K562 (cell line): ENCODE measurements around the gene HEMGN. TPM values are rescaled to one million over a fixed set of nuclear protein-coding genes. Genes with fewer than 3 reads are reported as not detected.

Experiments
- ATF3 ChIP-seq, 2 experiments: fragments of 450-650 bp in 1 of 2; sonication (generic) in 1 of 2; formaldehyde crosslinking in 1 of 2; IDR thresholded peaks in 1 of 2; conservative IDR thresholded peaks in 1 of 2; 2 replicates each; pipeline versions ENCODE4 v1.6.1 to v1.8.1; 2016 to 2023; ENCODE audit warnings: mild to moderate bottlenecking in 2 of 2, moderate library complexity in 2 of 2, inconsistent platforms in 1 of 2, missing genetic modification reagents in 1 of 2
- CHD7 ChIP-seq: fragments of 200-600 bp; sonication (generic); IDR thresholded peaks from one replicate; pipeline ENCODE4 v1.6.1; 2012; ENCODE audit warnings: mild to moderate bottlenecking, low read depth, low read length, inconsistent platforms
- CREBBP ChIP-seq: IDR thresholded peaks from one replicate; pipeline ENCODE4 v1.6.1; 2012; ENCODE audit warnings: low read depth, mild to moderate bottlenecking, control low read depth, inconsistent platforms, low read length
- ELF2 ChIP-seq: fragments of 250-450 bp; sonication (Bioruptor Pico); IDR thresholded peaks from 2 replicates; pipeline ENCODE4 v1.5.0; 2021; ENCODE audit warnings: mild to moderate bottlenecking
- HIVEP1 ChIP-seq: fragments of 250-450 bp; sonication (Bioruptor Pico); IDR thresholded peaks from 2 replicates; pipeline ENCODE4 v1.4.0; 2020; ENCODE audit warnings: mild to moderate bottlenecking
- HMG20A ChIP-seq: fragments of 450-650 bp; formaldehyde crosslinking; conservative IDR thresholded peaks from 2 replicates; pipeline ENCODE4 v1.4.0; 2020; ENCODE audit warnings: mild to moderate bottlenecking, mixed read lengths
- HMG20B ChIP-seq: fragments of 250-450 bp; sonication (Bioruptor Pico); IDR thresholded peaks from 2 replicates; pipeline ENCODE4 v1.5.0; 2021; ENCODE audit warnings: mild to moderate bottlenecking
- HNRNPH1 ChIP-seq: fragments of 200-400 bp; formaldehyde crosslinking; optimal IDR thresholded peaks from 2 replicates; pipeline ENCODE3; 2017; ENCODE audit warnings: low read depth, mild to moderate bottlenecking, low read length, moderate library complexity
- HNRNPK ChIP-seq: fragments of 200-400 bp; formaldehyde crosslinking; IDR thresholded peaks from one replicate; pipeline ENCODE4 v1.6.1; 2018; ENCODE audit warnings: mild to moderate bottlenecking, low read depth, low read length; ENCODE audit not compliant: poor library complexity, severe bottlenecking
- NCOA6 ChIP-seq: fragments of 450-650 bp; IDR thresholded peaks from 2 replicates; pipeline ENCODE4 v1.6.1; 2017; ENCODE audit warnings: mild to moderate bottlenecking
- RFX7 ChIP-seq: fragments of 250-450 bp; sonication (Bioruptor Pico); IDR thresholded peaks from 2 replicates; pipeline ENCODE4 v1.5.1; 2021; ENCODE audit warnings: mild to moderate bottlenecking
- TGIF2 ChIP-seq: sonication (generic); formaldehyde crosslinking; IDR thresholded peaks from 2 replicates; pipeline ENCODE4 v1.8.1; 2022; ENCODE audit warnings: mild to moderate bottlenecking, missing genetic modification reagents, moderate library complexity
- UBTF ChIP-seq, 2 experiments: IDR thresholded peaks; 2 replicates each; pipeline ENCODE4 v1.6.1; 2012; ENCODE audit warnings: improper control_type of control experiment in 2 of 2, low read depth in 2 of 2, low read length in 2 of 2, borderline replicate concordance in 1 of 2
- ZSCAN32 ChIP-seq: fragments of 450-650 bp; formaldehyde crosslinking; IDR thresholded peaks from 2 replicates; pipeline ENCODE4 v1.4.0; 2020; ENCODE audit warnings: mild to moderate bottlenecking, moderate library complexity
- polyA plus RNA-seq, 8 experiments: library from polyadenylated mRNA; depleted of rRNA in 4 of 8; stranded (reverse) in 5 of 8; unstranded in 3 of 8; fragments of >200 nt; fragmentation: Nextera tagmentation in 2 of 8; fragmentation: Illumina TruSeq in 1 of 8; extraction: Ambion mirVana in 2 of 8; extraction: Trizol in 1 of 8; gene quantifications; 2 replicates each; pipeline versions ENCODE4 v1.2.1 to v1.2.3, GENCODE V29; 2011 to 2014; ENCODE audit warnings: inconsistent platforms in 1 of 8, missing spikeins in 1 of 8
- total RNA-seq, 7 experiments: library from RNA; depleted of rRNA in 6 of 7; stranded (reverse); fragments of >200 nt in 6 of 7; fragmentation: Illumina TruSeq in 2 of 7; extraction: Trizol in 2 of 7; gene quantifications; 2 replicates each; pipeline versions ENCODE4 v1.2.1 to v1.2.3, GENCODE V29; 2011 to 2021; ENCODE audit warnings: low replicate concordance in 1 of 7

Gene HEMGN
- total and polyA plus RNA-seq, 9 of the 15 experiments (the other 6 are each of a cell fraction or from before 2014, with no cell fraction given): 56.3 to 258 (median 137) TPM

- TF ChIP-seq CHD7: no peak
- no peak for TF ChIP-seq TGIF2 (CRISPR knock-in tag)
- TF ChIP-seq UBTF (IDR thresholded peaks at IDR 0.05; ENCODE audit: borderline replicate concordance in 1 of 2, low read depth in 2 of 2, low read length in 2 of 2): no peak
- TF ChIP-seq RFX7 (CRISPR knock-in tag): no peak
- TF ChIP-seq CREBBP: no peak
- no peak for TF ChIP-seq NCOA6
- TF ChIP-seq HNRNPH1: no peak
- TF ChIP-seq ELF2 (CRISPR knock-in tag): no peak
- 0 out of 2 replicates have a peak, but pooled peaks have one; percentile 33 for TF ChIP-seq ATF3 (IDR thresholded peaks at IDR 0.05)
- TF ChIP-seq ATF3 (CRISPR knock-in tag; conservative IDR thresholded peaks at IDR 0.05): no peak
- no peak for TF ChIP-seq ZSCAN32 (CRISPR knock-in tag)
- no peak for TF ChIP-seq HMG20A (CRISPR knock-in tag)
- TF ChIP-seq HIVEP1: no peak
- no peak for TF ChIP-seq HMG20B (CRISPR knock-in tag)
- no peak for TF ChIP-seq HNRNPK
Measured at GRCh38 chr9:97923529-97924108, 14.4 kb downstream of the HEMGN start (continued).
